Measurements from ENCODE around the gene MFGE8. TPM values are rescaled to one million over a fixed set of nuclear protein-coding genes. Genes with fewer than 3 reads are reported as not detected.

MFGE8 gene
- total and polyA plus RNA-seq, 9 of the 15 experiments (the other 6 are each of a cell fraction or from before 2014, with no cell fraction given) = 2.3 to 142 (median 62.3) TPM

- Histone ChIP-seq H3K27me3 (ENCODE audit: control insufficient read depth in 2 of 2, insufficient read depth in 2 of 2, low read length in 2 of 2) (peaks cover 41 to 73% of the 10 kb centered on the region in 2 experiments; a peak in 4 of 5 replicates), H3K79me2 (ENCODE audit: control insufficient read depth, insufficient read depth, low read length) (no peaks in the 10 kb centered on the region), H3K4me1 (replicated peaks in 1 of 2; ENCODE audit: control insufficient read depth in 2 of 2, insufficient read depth in 2 of 2, low read length in 2 of 2) (peaks cover 8 to 34% of the 10 kb centered on the region in 2 experiments; a peak in 4 of 5 replicates), H3K36me3 (ENCODE audit: control insufficient read depth, insufficient read depth, low read length) (no peaks in the 10 kb centered on the region), H4K20me1 (replicated peaks; ENCODE audit: control insufficient read depth, insufficient read depth, low read length) (peaks cover 5% of the 10 kb centered on the region), H3K4me3 (no peak overlapping the region), H3K9ac (ENCODE audit: insufficient read depth in 1 of 2, low read depth in 2 of 2, low read length in 2 of 2) (no peak overlapping the region), H2AFZ (ENCODE audit: low read depth, low read length) (no peak overlapping the region), H3K4me2 (ENCODE audit: insufficient read depth, low read length) (no peak overlapping the region), H3K9me1 (ENCODE audit: control insufficient read depth, insufficient read depth, low read length) (peaks cover 5% of the 10 kb centered on the region), H3K9me3 (replicated peaks; ENCODE audit: control insufficient read depth, insufficient read depth, low read depth, low read length) (no peaks in the 10 kb centered on the region), H3K27ac (ENCODE audit: extremely low read depth, low read depth, low read length) (no peak overlapping the region)
- 5% methylated on average over 3 of the region's 6 CpGs for WGBS (ENCODE audit: insufficient coverage, low coverage, missing lambda C conversion rate)
- FAIRE-seq (no peak), ATAC-seq (no peak), DNase-seq (ENCODE audit: extremely low read depth in 1 of 4, low spot score in 3 of 4) (no peak)
- in situ Hi-C loops (cut with MboI) = no loop called here
- ChIA-PET CTCF (ENCODE audit: low intra/inter-chr PET ratio) (no interaction called here), POLR2A (interaction anchor here (1.0 kb wide), 1 partner anchor 9 kb away, joined by 3 read pairs; no protein-coding TSS in a partner anchor)
- TF ChIP-seq ILF3 (IDR thresholded peaks at IDR 0.05; ENCODE audit: borderline replicate concordance) (no peak), MNT (conservative IDR thresholded peaks at IDR 0.05) (no peak), NR2C1 (IDR thresholded peaks at IDR 0.05) (no peak), NR2C1 (tag; IDR thresholded peaks at IDR 0.05) (no peak), ZNF445 (CRISPR knock-in tag; IDR thresholded peaks at IDR 0.05; ENCODE audit: low read depth) (no peak), ZNF507 (tag; conservative IDR thresholded peaks at IDR 0.05) (no peak), RBM25 (IDR thresholded peaks at IDR 0.05; ENCODE audit: low read depth, low read length, severe bottlenecking) (no peak), CBX1 (IDR thresholded peaks at IDR 0.05; ENCODE audit: low read depth) (no peak), HSF4 (CRISPR knock-in tag; IDR thresholded peaks at IDR 0.05; ENCODE audit: borderline replicate concordance) (no peak)
- BruUV-seq (replicated peaks) = no TSS peak
- intact Hi-C loops (cut with micrococcal nuclease) = loop anchor here (5.0 kb wide), 1 partner anchor 37 kb away; no protein-coding TSS in a partner anchor
Observed at GRCh38 chr15:88874684-88875083, 38.5 kb downstream of the MFGE8 start.

Measured in K562 (cell line).